Small intestine (tissue), 7 donors: ENCODE data around the gene RUVBL2. TPM values are rescaled to one million over a fixed set of nuclear protein-coding genes. Genes with fewer than 3 reads are reported as not detected.
A peak's percentile ranks its signal among the peaks of the same experiment; 100 is the strongest.

ENCODE experiments used
- DNase-seq, 2 donors: peaks; one replicate each; pipeline versions ENCODE4 v3.0.0 to v3.0.0-alpha.2; 2013
- FAIRE-seq: peaks from 2 replicates; lab custom pipeline; 2012; peaks lifted over from hg19 to GRCh38; lab: Jason Lieb, UNC
- H3K27ac ChIP-seq, 3 donors: one replicate each; pipeline ENCODE4 v1.5.1; 2013; ENCODE audit warnings: low read length in 2 of 3, mild to moderate bottlenecking in 2 of 3, control low read depth in 1 of 3, inconsistent platforms in 1 of 3, low read depth in 1 of 3, moderate library complexity in 1 of 3
- H3K27me3 ChIP-seq, 3 donors: one replicate each; pipeline ENCODE4 v1.6.1; 2013; ENCODE audit warnings: low read length in 3 of 3, inconsistent platforms in 1 of 3; ENCODE audit not compliant: control insufficient read depth in 3 of 3, insufficient read depth in 3 of 3
- H3K36me3 ChIP-seq, 3 donors: one replicate each; pipeline ENCODE4 v1.6.1; 2013; ENCODE audit warnings: low read length in 3 of 3, inconsistent platforms in 1 of 3, low read depth in 1 of 3, mild to moderate bottlenecking in 1 of 3, moderate library complexity in 1 of 3; ENCODE audit not compliant: control insufficient read depth in 3 of 3, insufficient read depth in 2 of 3
- H3K4me1 ChIP-seq, 3 donors: one replicate each; pipeline ENCODE4 v1.6.1; 2013; ENCODE audit warnings: low read length in 2 of 3, inconsistent platforms in 1 of 3, low read depth in 1 of 3, mild to moderate bottlenecking in 1 of 3, moderate library complexity in 1 of 3; ENCODE audit not compliant: control insufficient read depth in 3 of 3, insufficient read depth in 2 of 3
- H3K4me3 ChIP-seq, 3 donors: one replicate each; pipeline ENCODE4 v1.5.1; 2013; ENCODE audit warnings: low read length in 3 of 3, control low read depth in 1 of 3, inconsistent platforms in 1 of 3, low read depth in 1 of 3, mild to moderate bottlenecking in 1 of 3, moderate library complexity in 1 of 3
- H3K9me3 ChIP-seq, 2 donors: one replicate each; pipeline ENCODE4 v1.6.1; 2013; ENCODE audit warnings: low read depth in 1 of 2, low read length in 1 of 2; ENCODE audit not compliant: control insufficient read depth in 2 of 2, insufficient read depth in 1 of 2
- WGBS, 3 donors: extraction: QIAGEN DNeasy Blood & Tissue Kit; methylation state at CpG; one replicate each; pipeline ENCODE4 v1.1.7; 2013; 5-methylcytosine and 5-hydroxymethylcytosine counted together
- polyA plus RNA-seq, 4 donors: library from polyadenylated mRNA; stranded (reverse) in 3 of 4; unstranded in 1 of 4; fragments of 200-250 nt in 3 of 4; fragments of 120-200 nt in 1 of 4; gene quantifications; one replicate each; pipeline versions ENCODE4 v1.2.1 to v1.2.3, GENCODE V29; 2013
- donor health status: healthy with polysubstance abuse.
- donor health status: control.
- donor health status: control.
- donor health status: Bipolar disorder and iron deficiency.
- donor health status: healthy.

The RUVBL2 gene
- polyA plus RNA-seq, 4 donors = 45.4 to 108 (median 57.3) TPM

- H3K27me3 ChIP-seq = no peaks in the 10 kb centered on the region
- peaks cover 2 to 45% (median 16%) of the 10 kb centered on the region in 3 donors for H3K4me1 ChIP-seq
- no peaks in the 10 kb centered on the region for H3K9me3 ChIP-seq
- H3K27ac ChIP-seq = peak overlapping the region; percentile 92 to 100 (median 93)
- H3K4me3 ChIP-seq = no peak overlapping the region
- FAIRE-seq (no peak), DNase-seq (no peak)
- WGBS, 3 donors = 56 to 71% (median 62%) methylated on average over 19 of the region's 19 CpGs
- H3K36me3 ChIP-seq = peaks cover 0 to 53% (median under 1%) of the 10 kb centered on the region in 3 donors
These were observed 32.5 kb upstream of the RUVBL2 start for GRCh38 chr19:48961051-48961649.

GRCh38 chr19:48961673-48962028 is 32.0 kb upstream of the RUVBL2 start:
- WGBS, 3 donors = 66 to 77% (median 73%) methylated on average over 8 to 12 of the region's 12 CpGs
- H3K4me3 ChIP-seq = no peak overlapping the region
- no peaks in the 10 kb centered on the region for H3K27me3 ChIP-seq
- peak overlapping the region; percentile 92 to 100 (median 93) for H3K27ac ChIP-seq
- DNase-seq (no peak), FAIRE-seq (no peak)
- peaks cover 0 to 55% (median 3%) of the 10 kb centered on the region in 3 donors for H3K36me3 ChIP-seq
- peaks cover 2 to 45% (median 14%) of the 10 kb centered on the region in 3 donors for H3K4me1 ChIP-seq
- H3K9me3 ChIP-seq = no peaks in the 10 kb centered on the region

DNA sequence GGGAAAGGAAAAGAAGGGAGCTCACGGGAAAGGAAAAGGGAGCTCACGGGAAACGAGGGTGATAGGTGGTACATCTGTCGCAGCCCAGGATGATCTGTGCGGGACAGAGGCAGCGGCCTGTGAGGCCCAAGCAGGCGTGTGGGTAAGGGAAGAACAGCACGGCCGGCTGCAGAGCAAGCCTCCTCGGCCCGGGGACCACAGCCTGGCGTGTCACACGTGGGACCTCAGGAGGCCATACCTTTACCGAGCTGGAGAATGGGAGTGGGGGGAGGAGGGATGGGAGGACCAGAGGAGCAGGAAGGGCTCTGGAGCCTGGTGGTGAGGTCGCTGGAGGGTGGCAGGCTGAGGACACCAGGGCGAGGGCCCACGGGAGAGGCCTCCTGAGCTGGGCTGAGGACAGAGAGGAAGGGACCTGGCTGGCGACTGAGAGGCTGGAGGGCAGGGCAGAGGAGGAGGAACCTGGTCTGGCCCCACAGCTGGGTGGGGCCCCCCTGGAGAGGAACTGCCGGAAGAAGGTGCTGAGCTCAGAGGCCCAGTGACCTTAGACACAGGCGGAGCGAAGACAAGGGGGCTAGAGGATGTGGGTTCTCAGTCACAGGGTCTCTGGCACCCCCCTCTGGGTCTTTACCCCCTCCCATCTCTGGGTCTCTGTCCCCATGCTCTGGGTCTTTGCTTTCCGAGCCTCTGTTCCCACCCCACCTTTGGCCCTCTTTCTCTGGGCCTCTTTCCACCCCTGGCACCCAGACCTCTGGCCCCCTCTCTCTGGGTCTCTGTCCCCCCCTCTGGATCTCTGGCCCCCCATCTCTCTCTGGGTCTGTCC is 31.4 kb upstream of the RUVBL2 start:
- Histone ChIP-seq H3K27me3 (no peaks in the 10 kb centered on the region), H3K9me3 (no peaks in the 10 kb centered on the region), H3K27ac (peak overlapping the region; percentile 92 to 100 (median 93)), H3K4me1 (peaks cover 2 to 45% (median 14%) of the 10 kb centered on the region in 3 donors), H3K36me3 (peaks cover 0 to 56% (median 3%) of the 10 kb centered on the region in 3 donors), H3K4me3 (peak overlapping the region in 2 of 3 donors; percentile 65 to 69)
- DNase-seq (peak; percentile 92 to 94), FAIRE-seq (no peak)
- 19 to 33% (median 23%) methylated on average over 19 to 22 of the region's 22 CpGs for WGBS, 3 donors

DNA sequence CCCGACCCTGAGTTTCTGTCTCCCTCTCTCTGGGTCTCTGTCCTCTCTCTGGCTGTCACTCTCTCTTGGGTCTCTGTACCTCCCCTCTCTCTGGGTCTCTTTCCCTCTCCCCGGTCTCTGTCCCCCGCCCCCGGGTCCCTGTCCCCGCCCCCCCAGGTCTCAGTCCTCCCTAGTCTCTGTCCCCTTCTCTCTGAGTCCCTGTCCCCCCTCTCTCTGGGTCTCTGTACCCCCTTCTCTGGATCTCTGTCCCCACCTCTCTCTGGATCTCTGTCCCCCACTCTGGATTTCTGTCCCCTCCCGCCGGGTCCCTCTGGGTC is 30.9 kb upstream of the RUVBL2 start:
- peak overlapping the region; percentile 92 to 100 (median 93) for H3K27ac ChIP-seq
- peak overlapping the region in 2 of 3 donors; percentile 65 to 69 for H3K4me3 ChIP-seq
- DNase-seq = no peak
- no peaks in the 10 kb centered on the region for H3K27me3 ChIP-seq
- FAIRE-seq = no peak
- H3K4me1 ChIP-seq = peaks cover 2 to 45% (median 14%) of the 10 kb centered on the region in 3 donors
- no peaks in the 10 kb centered on the region for H3K9me3 ChIP-seq
- peaks cover 0 to 58% (median 3%) of the 10 kb centered on the region in 3 donors for H3K36me3 ChIP-seq
- WGBS, 3 donors = 4 to 37% (median 15%) methylated on average over 4 to 7 of the region's 7 CpGs

GRCh38 chr19:48963371-48964204 is 30.1 kb upstream of the RUVBL2 start:
- no peaks in the 10 kb centered on the region for H3K27me3 ChIP-seq
- H3K27ac ChIP-seq = peak overlapping the region; percentile 92 to 100 (median 93)
- DNase-seq (peak; percentile 90 to 94), FAIRE-seq (no peak)
- H3K4me3 ChIP-seq = peak overlapping the region in 2 of 3 donors; percentile 65 to 69
- peaks cover 2 to 45% (median 14%) of the 10 kb centered on the region in 3 donors for H3K4me1 ChIP-seq
- H3K36me3 ChIP-seq = peaks cover 0 to 59% (median 3%) of the 10 kb centered on the region in 3 donors
- WGBS, 3 donors = 1 to 7% (median 4%) methylated on average over 28 of the region's 28 CpGs
- no peaks in the 10 kb centered on the region for H3K9me3 ChIP-seq

- DNase-seq = peak; percentile 65 to 91
- no peak for FAIRE-seq
- H3K9me3 ChIP-seq = no peaks in the 10 kb centered on the region
- WGBS, 3 donors = 7 to 16% (median 12%) methylated on average over 19 of the region's 19 CpGs
- peaks cover 2 to 45% (median 14%) of the 10 kb centered on the region in 3 donors for H3K4me1 ChIP-seq
- peaks cover 0 to 61% (median 3%) of the 10 kb centered on the region in 3 donors for H3K36me3 ChIP-seq
- H3K27ac ChIP-seq = peak overlapping the region; percentile 92 to 100 (median 93)
- no peaks in the 10 kb centered on the region for H3K27me3 ChIP-seq
- H3K4me3 ChIP-seq = peak overlapping the region in 2 of 3 donors; percentile 65 to 69
These were observed 29.3 kb upstream of the RUVBL2 start for GRCh38 chr19:48964205-48965039.

DNA sequence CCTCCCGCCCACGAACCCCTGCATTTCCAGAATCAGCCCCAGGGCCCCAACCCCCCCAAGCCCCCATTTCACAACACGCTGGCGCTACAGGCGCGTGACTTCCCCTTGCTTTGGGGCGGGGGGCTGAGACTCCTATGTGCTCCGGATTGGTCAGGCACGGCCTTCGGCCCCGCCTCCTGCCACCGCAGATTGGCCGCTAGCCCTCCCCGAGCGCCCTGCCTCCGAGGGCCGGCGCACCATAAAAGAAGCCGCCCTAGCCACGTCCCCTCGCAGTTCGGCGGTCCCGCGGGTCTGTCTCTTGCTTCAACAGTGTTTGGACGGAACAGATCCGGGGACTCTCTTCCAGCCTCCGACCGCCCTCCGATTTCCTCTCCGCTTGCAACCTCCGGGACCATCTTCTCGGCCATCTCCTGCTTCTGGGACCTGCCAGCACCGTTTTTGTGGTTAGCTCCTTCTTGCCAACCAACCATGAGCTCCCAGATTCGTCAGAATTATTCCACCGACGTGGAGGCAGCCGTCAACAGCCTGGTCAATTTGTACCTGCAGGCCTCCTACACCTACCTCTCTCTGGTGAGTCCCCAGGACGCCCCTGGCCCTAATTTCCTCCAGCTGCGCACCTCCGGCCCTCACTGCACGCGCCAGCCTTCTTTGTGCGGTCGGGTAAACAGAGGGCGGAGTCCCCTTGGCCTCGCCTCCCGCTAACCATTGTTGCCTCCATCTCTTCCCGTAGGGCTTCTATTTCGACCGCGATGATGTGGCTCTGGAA is 28.5 kb upstream of the RUVBL2 start, which contains the start of gene FTL:
Gene FTL (plus strand): TSS at position 270 of the 766 bp plus-strand sequence. CDS start 199 bp downstream, at position 469.
- H3K36me3 ChIP-seq = peaks cover 1 to 66% (median 3%) of the 10 kb centered on the region in 3 donors
- DNase-seq (peak; percentile 96 to 98), FAIRE-seq (no peak)
- no peaks in the 10 kb centered on the region for H3K27me3 ChIP-seq
- 0 to 1% (median 0%) methylated on average over 47 to 52 of the region's 52 CpGs for WGBS, 3 donors
- H3K27ac ChIP-seq = peak within 1 kb of the TSS; percentile 92 to 100 (median 93)
- H3K4me1 ChIP-seq = peaks cover 0 to 40% (median 14%) of the 10 kb centered on the region in 3 donors
- H3K9me3 ChIP-seq = no peaks in the 10 kb centered on the region
- H3K4me3 ChIP-seq = peak within 1 kb of the TSS; percentile 59 to 73 (median 65)
